GM13976 (cell line): Measurements from ENCODE around the gene LRRK2.

Experiments
- DNase-seq: peaks from one replicate; pipeline ENCODE4 v3.0.0; 2012; ENCODE audit warnings: low spot score
- in situ Hi-C: fragments of 300-500 bp; cut with MboI; formaldehyde crosslinking; loops from one replicate; pipeline ENCODE4 v1.12.0; 2022; ENCODE audit warnings: low sequenced_read_pairs, mixed read lengths, inconsistent platforms; ENCODE audit not compliant: unreplicated experiment
- TF ChIP-seq, protein P1 (sequence below): IDR thresholded peaks from 2 replicates; pipeline ENCODE4 v1.5.1; 2012; ENCODE audit warnings: borderline replicate concordance, mild to moderate bottlenecking; ENCODE audit not compliant: insufficient read depth; ENCODE audit errors: extremely low read depth, missing control alignments, control extremely low read depth

LRRK2 gene

DNA sequence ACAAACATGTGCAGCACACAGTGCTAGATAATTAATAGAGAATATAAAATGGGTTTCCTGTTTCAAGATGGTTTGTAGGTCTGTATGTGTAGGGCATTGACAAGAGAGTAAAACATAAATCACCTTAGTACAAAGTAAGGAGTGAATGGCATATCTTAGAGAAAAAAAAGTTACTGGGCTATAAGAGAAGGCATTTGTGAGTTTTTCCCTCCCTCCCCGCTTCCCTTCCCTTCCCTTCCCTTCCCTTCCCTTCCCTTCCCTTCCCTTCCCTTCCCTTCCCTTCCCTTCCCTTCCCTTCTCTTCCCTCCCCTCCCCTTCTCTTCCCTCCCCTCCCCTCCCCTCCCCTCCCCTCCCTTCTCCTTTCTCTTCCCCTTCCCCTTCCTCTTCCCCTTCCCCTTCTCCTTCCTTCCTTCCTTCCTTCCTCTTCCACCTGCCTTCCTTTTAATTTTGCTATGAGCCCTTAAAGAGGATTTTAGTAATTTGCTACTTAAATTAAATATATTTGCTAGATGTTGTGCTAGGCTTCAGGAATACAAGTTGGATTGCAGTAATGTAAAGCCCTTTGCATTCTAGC is 57.1 kb downstream of the LRRK2 start:
- no peak for DNase-seq
- TF ChIP-seq, protein P1, sequence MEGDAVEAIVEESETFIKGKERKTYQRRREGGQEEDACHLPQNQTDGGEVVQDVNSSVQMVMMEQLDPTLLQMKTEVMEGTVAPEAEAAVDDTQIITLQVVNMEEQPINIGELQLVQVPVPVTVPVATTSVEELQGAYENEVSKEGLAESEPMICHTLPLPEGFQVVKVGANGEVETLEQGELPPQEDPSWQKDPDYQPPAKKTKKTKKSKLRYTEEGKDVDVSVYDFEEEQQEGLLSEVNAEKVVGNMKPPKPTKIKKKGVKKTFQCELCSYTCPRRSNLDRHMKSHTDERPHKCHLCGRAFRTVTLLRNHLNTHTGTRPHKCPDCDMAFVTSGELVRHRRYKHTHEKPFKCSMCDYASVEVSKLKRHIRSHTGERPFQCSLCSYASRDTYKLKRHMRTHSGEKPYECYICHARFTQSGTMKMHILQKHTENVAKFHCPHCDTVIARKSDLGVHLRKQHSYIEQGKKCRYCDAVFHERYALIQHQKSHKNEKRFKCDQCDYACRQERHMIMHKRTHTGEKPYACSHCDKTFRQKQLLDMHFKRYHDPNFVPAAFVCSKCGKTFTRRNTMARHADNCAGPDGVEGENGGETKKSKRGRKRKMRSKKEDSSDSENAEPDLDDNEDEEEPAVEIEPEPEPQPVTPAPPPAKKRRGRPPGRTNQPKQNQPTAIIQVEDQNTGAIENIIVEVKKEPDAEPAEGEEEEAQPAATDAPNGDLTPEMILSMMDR, result no peak
- in situ Hi-C loops, result no loop called here

DNA sequence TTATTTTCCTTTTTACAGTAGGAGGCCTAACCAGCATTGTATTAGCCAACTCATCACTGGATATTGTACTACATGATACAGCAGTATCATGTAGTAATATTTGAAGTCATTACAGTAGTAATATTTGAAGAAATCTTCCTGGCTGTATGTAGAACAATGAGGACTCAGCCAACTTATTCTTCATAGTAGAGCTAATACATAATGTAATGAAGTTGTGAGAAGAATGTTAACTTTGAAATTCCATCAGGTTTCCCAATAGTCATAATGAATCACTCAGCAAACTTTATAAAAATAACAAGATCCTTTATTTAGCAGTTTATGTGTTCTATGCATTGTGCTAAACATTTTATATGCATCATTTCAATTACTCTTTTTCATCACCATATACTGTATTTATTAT is 61.8 kb downstream of the LRRK2 start:
- no peak for DNase-seq
- TF ChIP-seq, protein P1, result no peak
- in situ Hi-C loops, result no loop called here

DNA sequence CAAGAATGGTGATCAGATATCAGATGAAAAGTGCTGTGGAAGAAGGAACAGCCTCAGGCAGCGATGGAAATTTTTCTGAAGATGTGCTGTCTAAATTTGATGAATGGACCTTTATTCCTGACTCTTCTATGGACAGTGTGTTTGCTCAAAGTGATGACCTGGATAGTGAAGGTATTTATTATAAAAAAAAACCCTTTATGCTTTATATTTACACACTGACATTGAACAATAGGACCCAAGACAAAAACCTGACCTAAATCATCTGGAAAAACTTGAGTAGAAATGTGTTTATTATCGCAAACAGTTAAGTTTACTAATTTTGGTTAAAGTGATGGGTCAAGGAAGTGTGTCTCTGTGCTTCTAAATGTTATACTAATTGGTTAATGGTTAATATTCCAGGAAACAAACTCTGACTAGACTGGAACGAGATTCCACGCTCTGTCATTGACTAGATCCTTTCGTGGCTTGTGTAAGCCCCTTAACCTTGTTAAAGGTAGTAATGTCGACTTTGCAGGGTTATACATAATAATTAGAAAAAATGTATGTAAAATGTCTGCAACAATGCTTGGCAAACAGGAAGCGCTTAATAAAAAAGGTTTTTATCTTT is 62.7 kb downstream of the LRRK2 start:
- TF ChIP-seq, protein P1, result no peak
- in situ Hi-C loops, result no loop called here
- no peak for DNase-seq

DNA sequence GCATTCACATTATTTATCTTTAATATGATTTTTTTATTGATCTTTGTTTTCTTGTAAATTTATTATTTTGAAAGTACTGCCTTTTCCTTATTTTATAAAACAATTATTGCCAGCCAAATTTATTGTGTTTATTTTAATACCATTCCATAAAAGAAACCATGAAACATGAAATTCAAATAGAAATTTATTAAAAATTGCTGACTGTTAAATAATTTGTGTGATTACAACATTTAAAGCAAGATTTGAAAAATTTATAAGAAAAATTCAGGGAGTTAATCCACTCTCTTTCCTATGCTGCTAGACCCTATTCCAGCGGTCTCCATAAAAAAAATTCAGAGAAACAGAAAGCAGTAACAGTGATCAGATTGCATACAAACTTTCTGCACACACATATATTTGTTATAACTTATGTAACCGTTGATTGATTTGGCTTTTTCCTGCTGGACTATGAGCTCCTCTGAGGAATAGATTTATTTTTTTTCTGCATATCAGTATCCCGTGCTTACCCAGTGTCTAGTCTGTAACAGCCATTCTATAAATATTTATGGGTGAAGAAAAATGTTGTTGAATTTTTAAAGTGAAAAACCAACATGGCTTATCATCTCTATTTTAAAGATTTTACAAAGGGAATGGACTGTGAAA is 68.1 kb downstream of the LRRK2 start:
- no peak for DNase-seq
- in situ Hi-C loops, result no loop called here
- TF ChIP-seq, protein P1, result no peak

DNA sequence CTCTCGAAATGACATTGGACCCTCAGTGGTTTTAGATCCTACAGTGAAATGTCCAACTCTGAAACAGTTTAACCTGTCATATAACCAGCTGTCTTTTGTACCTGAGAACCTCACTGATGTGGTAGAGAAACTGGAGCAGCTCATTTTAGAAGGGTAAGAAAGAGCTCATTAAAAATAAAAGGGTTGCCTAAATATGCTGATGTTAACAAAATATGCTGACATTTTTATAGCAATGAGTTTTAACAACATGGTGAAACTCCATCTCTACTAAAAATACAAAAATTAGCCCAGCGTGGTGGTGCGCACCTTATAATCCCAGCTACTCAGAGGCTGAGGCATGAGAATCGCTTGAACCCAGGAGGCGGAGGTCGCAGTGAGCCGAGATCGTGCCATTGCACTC is 73.5 kb downstream of the LRRK2 start:
- in situ Hi-C loops, result no loop called here
- TF ChIP-seq, protein P1, result no peak
- DNase-seq, result no peak

DNA sequence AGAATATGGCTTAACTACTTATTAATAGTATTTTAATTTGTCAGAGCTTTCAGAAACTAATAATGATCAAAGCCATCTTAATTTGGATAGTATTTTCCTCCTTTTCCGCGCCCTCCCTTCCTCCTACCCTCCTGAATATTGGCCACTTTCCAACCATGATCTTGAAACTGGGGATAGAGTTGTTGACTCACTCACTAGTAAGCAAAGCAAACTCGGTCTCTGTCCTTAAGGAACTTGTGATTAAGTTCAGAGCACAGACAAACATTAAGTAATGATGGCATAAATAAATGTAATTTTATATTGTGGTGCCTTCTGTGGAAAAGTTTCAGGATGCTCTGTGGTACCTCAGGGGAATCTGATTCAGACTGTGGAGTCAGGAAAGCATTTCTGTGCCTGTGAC is 75.7 kb downstream of the LRRK2 start:
- TF ChIP-seq, protein P1, result no peak
- no peak for DNase-seq
- in situ Hi-C loops, result no loop called here
